Fibroblast of the aortic adventitia (primary cell): ENCODE data around the gene AGBL4. TPM values are rescaled to one million over a fixed set of nuclear protein-coding genes. Genes with fewer than 3 reads are reported as not detected.

Experiments
- DNase-seq: peaks from one replicate; pipeline ENCODE4 v3.0.0-alpha.2; 2010; ENCODE audit warnings: low read depth
- H3K4me3 ChIP-seq: 2 replicates; pipeline ENCODE4 v1.5.1; 2011; ENCODE audit warnings: low read depth, mild to moderate bottlenecking, control low read depth, low read length, moderate library complexity
- total RNA-seq: library from RNA; depleted of rRNA; stranded (reverse); fragments of >200 nt; gene quantifications from 2 replicates; pipeline ENCODE4 v1.2.3, GENCODE V29; 2012; ENCODE audit warnings: low replicate concordance
- TF ChIP-seq, protein P1 (sequence below): IDR thresholded peaks from 2 replicates; pipeline ENCODE4 v1.5.1; 2011; ENCODE audit warnings: mild to moderate bottlenecking, low read length, control low read depth, inconsistent platforms; ENCODE audit not compliant: insufficient read depth

The AGBL4 gene
- total RNA-seq, 1 donor: not detected

- H3K4me3 ChIP-seq: no peak overlapping the region
- TF ChIP-seq, protein P1, sequence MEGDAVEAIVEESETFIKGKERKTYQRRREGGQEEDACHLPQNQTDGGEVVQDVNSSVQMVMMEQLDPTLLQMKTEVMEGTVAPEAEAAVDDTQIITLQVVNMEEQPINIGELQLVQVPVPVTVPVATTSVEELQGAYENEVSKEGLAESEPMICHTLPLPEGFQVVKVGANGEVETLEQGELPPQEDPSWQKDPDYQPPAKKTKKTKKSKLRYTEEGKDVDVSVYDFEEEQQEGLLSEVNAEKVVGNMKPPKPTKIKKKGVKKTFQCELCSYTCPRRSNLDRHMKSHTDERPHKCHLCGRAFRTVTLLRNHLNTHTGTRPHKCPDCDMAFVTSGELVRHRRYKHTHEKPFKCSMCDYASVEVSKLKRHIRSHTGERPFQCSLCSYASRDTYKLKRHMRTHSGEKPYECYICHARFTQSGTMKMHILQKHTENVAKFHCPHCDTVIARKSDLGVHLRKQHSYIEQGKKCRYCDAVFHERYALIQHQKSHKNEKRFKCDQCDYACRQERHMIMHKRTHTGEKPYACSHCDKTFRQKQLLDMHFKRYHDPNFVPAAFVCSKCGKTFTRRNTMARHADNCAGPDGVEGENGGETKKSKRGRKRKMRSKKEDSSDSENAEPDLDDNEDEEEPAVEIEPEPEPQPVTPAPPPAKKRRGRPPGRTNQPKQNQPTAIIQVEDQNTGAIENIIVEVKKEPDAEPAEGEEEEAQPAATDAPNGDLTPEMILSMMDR: no peak
- DNase-seq: no peak
Measured at GRCh38 chr1:49183489-49183888, 840.3 kb downstream of the AGBL4 start.

DNA sequence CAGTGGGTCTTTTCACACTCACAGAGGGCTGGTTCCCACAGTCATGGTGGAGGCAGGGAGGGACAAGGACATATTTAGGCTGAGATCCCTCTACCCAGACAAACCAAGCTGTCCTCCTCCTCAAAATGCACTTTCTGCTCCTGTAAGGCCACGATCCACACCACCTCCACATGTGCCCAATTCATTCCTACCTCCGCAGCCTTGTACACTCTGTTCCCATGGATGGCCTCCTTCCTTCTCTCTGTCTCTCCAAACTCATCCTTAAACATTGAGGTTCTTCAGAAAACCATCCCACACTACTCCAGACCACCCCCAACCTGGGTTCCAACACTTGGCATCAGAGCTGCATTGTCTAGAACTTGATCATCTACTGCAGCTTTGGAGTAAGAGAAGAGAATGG lies 842.7 kb downstream of the AGBL4 start:
- TF ChIP-seq, protein P1: no peak
- DNase-seq: no peak
- no peak overlapping the region for H3K4me3 ChIP-seq

DNA sequence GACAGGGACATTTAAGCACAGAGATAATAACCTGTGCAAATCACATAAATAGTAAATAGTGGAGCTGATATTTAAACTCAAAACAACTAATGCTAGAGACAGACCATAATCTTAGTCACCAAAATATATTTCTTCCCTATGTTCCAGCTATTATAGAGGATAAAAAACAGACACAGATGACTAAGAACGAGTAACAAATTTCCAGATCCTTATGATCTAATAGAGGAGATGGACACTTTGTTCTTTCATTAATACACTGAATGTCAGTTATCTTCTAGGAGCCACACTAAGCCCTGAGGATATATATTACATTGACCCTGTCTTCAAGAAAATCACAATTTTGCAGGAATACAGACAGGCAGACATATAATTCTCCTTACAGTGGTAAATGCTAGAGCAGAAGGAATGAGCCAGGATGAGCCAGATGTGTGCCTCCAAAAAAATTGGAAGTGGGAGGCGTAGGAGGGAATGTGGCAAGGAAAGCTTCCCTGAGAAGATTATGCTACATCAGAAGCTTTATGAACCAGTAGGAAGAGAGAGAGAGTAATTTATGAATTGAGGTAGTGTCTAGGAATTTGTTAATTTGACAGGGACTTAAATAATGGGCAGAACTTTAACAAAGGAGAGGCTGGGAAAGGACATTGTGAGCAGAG lies 851.7 kb downstream of the AGBL4 start:
- TF ChIP-seq, protein P1: no peak
- no peak overlapping the region for H3K4me3 ChIP-seq
- DNase-seq: no peak

GRCh38 chr1:49166031-49166430 lies 857.7 kb downstream of the AGBL4 start:
- TF ChIP-seq, protein P1: no peak
- DNase-seq: no peak
- no peak overlapping the region for H3K4me3 ChIP-seq

- TF ChIP-seq, protein P1: no peak
- no peak overlapping the region for H3K4me3 ChIP-seq
- no peak for DNase-seq
Measured at GRCh38 chr1:49163031-49163430, 860.7 kb downstream of the AGBL4 start.

GRCh38 chr1:49160677-49161076 lies 863.1 kb downstream of the AGBL4 start:
- H3K4me3 ChIP-seq: no peak overlapping the region
- DNase-seq: no peak
- TF ChIP-seq, protein P1: no peak

DNA sequence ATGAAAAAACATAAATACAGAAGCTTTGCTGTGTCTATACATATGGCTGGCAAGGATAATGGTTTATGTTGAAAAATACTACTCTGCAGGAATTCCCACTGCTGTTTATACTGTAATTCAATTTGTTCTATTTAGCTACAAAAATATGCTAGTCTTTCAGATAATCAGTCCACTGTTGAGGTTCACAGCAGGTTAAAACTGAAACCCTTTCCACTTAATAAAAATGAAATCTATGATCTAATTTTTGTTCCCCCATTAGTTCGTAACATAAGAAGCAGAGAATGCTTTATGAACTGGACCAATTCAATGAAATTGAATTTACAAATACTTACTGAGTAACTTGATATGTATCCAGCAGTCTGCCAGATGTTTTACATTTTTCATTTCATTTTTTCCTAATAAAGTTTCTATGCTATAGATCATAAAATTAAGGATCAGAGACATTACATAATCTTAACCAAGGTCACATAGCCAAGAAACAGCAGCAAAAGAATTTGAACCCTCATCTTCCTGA lies 887.0 kb downstream of the AGBL4 start:
- TF ChIP-seq, protein P1: no peak
- H3K4me3 ChIP-seq: no peak overlapping the region
- DNase-seq: no peak
